ENCODE measurements around the gene PPM1A.

DNA sequence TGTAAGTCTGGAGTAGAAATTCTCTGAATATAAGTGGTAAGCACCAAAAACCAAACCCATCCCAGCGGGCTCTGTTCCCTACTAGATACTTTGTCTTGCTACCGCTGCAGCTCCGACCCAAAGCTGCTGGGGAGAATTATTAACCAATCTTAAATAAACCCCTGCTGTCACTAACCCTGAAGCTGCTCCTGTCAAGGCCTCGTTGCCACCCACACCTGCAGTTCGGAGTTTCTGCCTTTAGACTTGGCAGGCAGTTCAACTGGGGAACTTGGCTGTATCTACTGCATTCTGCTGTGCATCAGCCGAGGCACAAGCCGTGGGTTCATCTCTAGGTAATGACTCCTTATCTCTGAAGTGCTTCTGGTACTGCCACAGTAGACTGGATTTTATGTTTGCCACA lies 55.5 kb downstream of the PPM1A start:
- no peak for TF ChIP-seq ZBTB1 (CRISPR knock-in tag; IDR thresholded peaks at IDR 0.05; ENCODE audit: borderline replicate concordance, low read depth)
- no peak for TF ChIP-seq POLR2A (conservative IDR thresholded peaks at IDR 0.05)
- TF ChIP-seq SP1 (CRISPR knock-in tag; IDR thresholded peaks at IDR 0.05), result no peak
- TF ChIP-seq, protein P1, sequence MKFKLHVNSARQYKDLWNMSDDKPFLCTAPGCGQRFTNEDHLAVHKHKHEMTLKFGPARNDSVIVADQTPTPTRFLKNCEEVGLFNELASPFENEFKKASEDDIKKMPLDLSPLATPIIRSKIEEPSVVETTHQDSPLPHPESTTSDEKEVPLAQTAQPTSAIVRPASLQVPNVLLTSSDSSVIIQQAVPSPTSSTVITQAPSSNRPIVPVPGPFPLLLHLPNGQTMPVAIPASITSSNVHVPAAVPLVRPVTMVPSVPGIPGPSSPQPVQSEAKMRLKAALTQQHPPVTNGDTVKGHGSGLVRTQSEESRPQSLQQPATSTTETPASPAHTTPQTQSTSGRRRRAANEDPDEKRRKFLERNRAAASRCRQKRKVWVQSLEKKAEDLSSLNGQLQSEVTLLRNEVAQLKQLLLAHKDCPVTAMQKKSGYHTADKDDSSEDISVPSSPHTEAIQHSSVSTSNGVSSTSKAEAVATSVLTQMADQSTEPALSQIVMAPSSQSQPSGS (CRISPR knock-in tag; IDR thresholded peaks at IDR 0.05), result no peak
- no peak for TF ChIP-seq ILF3 (IDR thresholded peaks at IDR 0.05; ENCODE audit: borderline replicate concordance)
- TF ChIP-seq, protein P2, sequence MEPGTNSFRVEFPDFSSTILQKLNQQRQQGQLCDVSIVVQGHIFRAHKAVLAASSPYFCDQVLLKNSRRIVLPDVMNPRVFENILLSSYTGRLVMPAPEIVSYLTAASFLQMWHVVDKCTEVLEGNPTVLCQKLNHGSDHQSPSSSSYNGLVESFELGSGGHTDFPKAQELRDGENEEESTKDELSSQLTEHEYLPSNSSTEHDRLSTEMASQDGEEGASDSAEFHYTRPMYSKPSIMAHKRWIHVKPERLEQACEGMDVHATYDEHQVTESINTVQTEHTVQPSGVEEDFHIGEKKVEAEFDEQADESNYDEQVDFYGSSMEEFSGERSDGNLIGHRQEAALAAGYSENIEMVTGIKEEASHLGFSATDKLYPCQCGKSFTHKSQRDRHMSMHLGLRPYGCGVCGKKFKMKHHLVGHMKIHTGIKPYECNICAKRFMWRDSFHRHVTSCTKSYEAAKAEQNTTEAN (CRISPR knock-in tag; IDR thresholded peaks at IDR 0.05), result no peak
- TF ChIP-seq CTCF (IDR thresholded peaks at IDR 0.05 in 2 of 3, conservative IDR thresholded peaks at IDR 0.05 in 1 of 3; ENCODE audit: insufficient read depth in 2 of 3, low read depth in 1 of 3, low read length in 3 of 3), result no peak
- TF ChIP-seq, protein P3, sequence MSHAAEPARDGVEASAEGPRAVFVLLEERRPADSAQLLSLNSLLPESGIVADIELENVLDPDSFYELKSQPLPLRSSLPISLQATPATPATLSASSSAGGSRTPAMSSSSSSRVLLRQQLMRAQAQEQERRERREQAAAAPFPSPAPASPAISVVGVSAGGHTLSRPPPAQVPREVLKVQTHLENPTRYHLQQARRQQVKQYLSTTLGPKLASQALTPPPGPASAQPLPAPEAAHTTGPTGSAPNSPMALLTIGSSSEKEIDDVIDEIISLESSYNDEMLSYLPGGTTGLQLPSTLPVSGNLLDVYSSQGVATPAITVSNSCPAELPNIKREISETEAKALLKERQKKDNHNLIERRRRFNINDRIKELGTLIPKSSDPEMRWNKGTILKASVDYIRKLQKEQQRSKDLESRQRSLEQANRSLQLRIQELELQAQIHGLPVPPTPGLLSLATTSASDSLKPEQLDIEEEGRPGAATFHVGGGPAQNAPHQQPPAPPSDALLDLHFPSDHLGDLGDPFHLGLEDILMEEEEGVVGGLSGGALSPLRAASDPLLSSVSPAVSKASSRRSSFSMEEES (CRISPR knock-in tag; IDR thresholded peaks at IDR 0.05), result no peak
- no peak for TF ChIP-seq SRSF1 (IDR thresholded peaks at IDR 0.05; ENCODE audit: low read depth, low read length)
- TF ChIP-seq TBL1XR1 (IDR thresholded peaks at IDR 0.05; ENCODE audit: low read length in 2 of 2), result no peak

Measured in K562 (cell line).